Amniotic epithelial cell (primary cell): Measurements from ENCODE around the gene SMC1B.
"Not testable (repeated sequence)": the region's sequence is repeated elsewhere in the genome, so short reads cannot be mapped to it uniquely, and the experiment has no call there.

Source experiments
- DNase-seq: peaks from one replicate; pipeline ENCODE4 v3.0.0-alpha.2; 2010; ENCODE audit warnings: low read depth

The SMC1B gene

GRCh38 chr22:45341498-45341897 is 71.9 kb downstream of the SMC1B start:
- DNase-seq = no peak

DNA sequence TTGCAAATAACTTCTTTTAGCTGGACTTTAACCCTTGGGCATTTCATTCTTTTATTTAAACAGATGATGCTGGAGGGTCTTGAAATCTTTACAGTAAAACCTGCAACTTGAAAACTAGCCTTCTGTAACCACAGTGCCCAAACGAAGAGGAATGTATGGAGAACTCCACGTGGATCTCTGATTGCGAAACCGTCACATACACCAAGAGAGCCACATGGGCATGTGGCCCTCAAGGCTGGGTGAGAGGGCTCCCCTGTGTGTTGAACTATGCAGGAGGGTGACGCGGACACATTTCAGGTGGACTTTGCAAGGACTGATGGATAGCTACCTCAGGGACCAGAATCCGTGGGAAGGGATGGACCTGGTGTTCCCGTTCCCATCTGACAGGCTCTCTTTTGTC is 73.1 kb downstream of the SMC1B start:
- no peak for DNase-seq

GRCh38 chr22:45338795-45339194 is 74.6 kb downstream of the SMC1B start:
- no peak for DNase-seq

DNA sequence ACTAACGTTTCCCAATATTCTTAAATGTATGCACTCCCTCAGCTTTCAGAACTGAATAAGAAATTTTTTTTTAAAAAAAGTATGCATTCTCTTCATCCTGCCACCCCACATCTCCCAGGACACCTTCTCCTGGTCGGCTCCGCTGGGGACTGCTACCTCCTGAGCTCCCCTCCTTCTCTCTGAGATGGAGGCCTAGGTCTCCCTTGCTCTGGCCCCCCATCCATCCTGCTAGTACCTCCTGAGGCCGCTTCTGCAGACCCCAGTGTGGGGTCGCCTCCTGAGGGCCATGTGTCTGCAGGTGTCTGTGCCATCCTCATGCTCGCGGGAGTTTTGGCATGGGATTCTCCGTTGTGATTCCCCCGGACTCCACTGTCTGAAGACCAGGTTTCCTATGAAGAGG is 75.9 kb downstream of the SMC1B start:
- no peak for DNase-seq

- no peak for DNase-seq
These were observed 76.4 kb downstream of the SMC1B start for GRCh38 chr22:45336971-45337431.

GRCh38 chr22:45335854-45336522 is 77.4 kb downstream of the SMC1B start:
- no peak for DNase-seq

DNA sequence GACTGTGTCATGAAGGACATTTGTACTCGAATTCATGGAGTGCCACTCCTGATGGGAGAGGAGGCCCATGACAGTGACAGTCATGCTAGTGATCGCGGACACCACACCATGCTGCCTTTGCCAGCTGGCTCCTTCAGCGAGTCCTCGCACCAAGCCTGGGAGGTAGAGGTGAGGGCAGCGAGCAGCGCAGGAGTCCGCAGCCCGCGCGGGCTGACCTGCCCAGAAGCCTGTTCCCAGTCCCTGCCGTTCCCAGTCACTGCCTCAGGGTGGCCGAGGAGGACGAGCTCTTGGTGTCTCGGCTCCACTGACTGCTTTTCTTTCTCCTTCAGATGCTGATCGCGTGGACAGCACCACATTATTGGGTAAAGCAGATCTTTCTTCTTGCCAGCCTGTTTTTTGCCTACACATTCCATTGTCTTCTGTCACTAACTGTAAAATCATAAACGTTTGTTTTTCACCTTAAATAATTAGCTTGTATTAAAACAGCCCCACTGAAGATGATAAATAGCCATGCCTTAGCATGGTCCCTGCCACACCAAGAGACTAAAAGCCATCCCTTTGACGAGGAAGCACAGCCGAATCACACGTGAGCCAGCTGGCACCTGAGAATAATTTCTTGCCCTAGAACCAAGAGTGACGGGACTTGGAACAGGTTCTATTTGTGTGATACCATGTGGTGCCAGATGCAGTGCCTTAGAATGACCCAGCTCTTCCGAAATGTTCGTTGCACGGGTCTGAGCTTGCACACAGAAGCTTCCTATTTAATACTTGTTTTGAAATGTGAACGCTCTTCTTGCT is 78.2 kb downstream of the SMC1B start:
- DNase-seq = no peak

DNA sequence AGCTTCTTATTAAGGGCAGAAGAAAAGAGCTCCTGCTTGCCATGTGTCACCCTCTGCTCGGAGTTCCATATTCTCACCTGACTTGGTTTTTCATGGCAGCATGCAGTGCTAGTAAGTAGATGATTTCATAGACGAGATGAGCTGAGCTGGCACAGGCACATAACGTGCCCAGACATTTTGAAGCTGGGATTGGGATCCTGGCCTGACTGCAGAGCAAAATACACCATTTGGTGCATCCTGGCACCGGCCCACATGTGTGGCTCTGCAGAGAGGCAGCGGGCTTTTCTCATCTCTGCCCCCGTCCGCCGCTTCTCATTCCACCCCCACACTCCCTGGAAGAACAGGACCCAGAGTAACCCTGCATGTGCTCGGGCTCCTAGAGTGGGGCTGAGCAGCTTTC is 78.9 kb downstream of the SMC1B start:
- DNase-seq = no peak

DNA sequence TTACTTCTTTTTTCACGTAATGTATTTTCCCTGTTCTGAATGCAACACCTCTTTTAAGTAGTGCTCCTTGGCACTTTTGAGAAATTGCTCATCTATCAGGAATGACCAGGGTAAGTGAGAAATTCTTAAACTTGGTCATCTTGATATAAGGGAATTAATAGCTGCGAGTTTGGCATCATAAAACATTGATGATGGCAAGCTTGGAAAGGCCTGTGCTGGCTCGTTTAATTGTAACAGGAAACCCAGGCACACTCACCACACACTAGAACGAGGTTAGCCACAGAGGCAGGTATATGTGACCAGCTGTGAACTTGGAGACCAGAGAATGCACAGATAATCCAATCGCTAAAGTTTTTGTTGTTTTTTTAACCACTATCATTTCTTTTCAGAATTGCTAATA is 79.3 kb downstream of the SMC1B start:
- no peak for DNase-seq

- DNase-seq = no peak
These were observed 81.4 kb downstream of the SMC1B start for GRCh38 chr22:45332001-45332400.

- no peak for DNase-seq
These were observed 81.9 kb downstream of the SMC1B start for GRCh38 chr22:45331486-45331885.

GRCh38 chr22:45330548-45330947 is 82.9 kb downstream of the SMC1B start:
- DNase-seq = no peak

DNA sequence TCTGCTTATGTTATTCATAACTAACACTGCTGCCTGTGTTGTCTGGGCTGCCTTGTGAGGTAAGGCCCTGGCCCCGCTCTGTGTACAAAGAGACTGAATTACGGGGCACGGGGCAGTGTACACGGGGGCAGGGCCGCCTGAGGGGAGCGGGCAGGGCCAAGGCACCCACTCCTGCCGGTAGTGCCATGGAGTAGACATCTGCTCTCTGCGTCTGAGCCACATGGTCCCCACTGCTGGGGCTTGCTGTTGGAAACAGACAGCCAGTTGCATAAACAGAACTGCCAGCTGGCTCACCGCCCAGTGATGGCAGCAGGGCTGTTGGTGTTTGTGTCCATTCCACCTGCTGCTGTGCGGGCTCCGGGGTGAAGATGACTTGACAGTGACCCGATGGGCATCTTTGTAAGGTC is 83.9 kb downstream of the SMC1B start:
- no peak for DNase-seq

- DNase-seq = peak; percentile 33
These were observed 84.4 kb downstream of the SMC1B start for GRCh38 chr22:45328822-45329529.

- DNase-seq = not testable (repeated sequence)
These were observed 85.1 kb downstream of the SMC1B start for GRCh38 chr22:45328261-45328660.

- DNase-seq = no peak
These were observed 89.1 kb downstream of the SMC1B start for GRCh38 chr22:45324311-45324711.

DNA sequence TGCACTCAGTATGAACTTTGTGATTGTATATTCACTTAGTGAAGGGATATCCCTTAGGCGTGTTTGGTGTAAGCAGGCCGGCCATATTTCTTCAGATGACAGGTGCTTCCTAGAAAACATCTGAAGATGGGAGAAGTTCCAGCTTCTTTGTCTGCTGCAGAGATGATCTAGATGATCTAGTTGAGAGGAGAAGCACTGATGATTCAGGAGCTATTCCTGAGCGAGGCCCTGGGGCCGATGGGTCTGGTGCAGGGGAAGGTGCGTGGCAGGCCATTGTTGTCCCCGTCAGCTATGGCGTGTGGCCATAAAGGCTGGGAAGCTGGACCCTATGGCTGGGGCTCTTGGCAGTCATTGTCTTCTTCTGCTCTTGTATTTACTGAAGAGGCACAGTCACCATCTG is 89.7 kb downstream of the SMC1B start:
- DNase-seq = no peak

DNA sequence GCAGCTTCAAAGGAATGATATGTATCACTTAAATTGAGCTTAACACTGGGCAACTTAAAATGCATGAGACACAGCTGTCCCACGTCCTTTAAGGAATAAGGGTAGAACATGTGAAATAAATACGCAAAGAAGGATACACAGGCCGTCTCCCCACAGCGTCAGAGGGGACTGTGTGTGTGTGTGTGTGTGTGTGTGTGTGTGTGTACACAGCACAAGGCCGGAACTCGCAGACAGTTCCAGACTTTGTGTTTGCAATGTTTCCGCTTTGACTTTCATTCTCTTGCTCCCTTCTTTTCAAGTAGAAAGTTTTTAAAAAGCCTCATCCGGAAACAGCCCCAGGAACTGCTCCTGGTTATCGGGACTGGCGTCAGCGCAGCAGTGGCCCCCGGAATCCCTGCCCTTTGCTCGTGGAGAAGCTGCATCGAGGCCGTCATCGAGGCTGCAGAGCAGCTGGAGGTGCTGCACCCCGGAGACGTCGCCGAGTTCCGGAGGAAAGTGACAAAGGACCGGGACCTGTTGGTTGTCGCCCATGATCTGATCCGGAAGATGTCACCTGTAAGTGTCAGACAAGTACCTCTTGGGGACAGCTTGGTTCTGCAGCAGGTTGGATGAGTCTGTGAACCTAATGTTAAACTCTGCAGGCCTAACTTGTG is 90.4 kb downstream of the SMC1B start:
- DNase-seq = no peak

- no peak for DNase-seq
These were observed 91.6 kb downstream of the SMC1B start for GRCh38 chr22:45321827-45322226.

DNA sequence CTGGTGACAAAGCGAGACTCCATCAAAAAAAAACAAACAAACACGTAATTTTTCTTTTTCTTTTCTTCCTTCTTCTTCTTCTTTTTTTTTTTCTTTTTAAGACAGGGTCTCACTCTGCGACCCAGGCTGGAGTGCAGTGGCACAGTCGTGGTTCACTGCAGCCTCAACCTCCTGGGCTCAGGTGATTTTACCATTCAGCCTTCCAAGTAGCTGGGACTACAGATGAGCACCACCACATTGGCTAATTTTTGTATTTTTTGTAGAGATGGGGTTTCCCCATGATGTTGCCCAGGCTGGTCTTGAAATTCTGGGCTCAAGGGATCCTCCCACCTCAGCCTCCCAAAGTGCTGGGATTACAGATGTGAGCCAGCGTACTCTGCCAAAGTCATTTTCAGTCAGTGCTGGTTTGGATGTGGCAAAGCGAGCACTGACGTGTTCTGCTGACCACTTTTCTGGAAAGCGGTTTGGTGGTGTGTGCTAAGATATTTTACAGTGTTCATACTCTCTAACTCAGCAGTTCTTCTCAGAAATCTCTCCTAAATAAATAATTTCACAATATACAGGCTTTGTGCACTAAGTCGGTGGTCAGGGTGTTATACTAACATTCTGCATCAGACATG is 92.9 kb downstream of the SMC1B start:
- peak; percentile 44 for DNase-seq

DNA sequence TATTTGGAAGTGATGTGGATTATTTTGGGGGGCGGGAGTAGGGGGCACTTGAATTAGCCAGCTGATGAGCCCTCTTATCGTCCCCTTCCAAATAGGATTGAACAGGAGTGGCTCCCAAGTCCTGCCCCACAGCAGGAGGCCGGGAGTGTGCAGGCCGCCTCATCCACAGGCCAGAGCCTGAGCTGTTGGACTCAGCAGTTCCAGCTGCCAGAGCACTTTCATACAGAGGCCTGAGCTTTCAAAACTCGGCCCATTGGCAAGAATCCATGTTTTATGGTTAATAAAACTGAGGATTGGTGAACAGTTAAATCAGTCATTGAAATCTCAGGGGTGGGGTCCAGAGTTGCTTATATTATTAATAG is 94.1 kb downstream of the SMC1B start:
- peak; percentile 10 for DNase-seq
